ENCODE data around the gene LIMCH1. TPM values are rescaled to one million over a fixed set of nuclear protein-coding genes. Genes with fewer than 3 reads are reported as not detected.

LIMCH1 gene
- total and polyA plus RNA-seq, 2 of the 8 experiments (the other 6 are each of a cell fraction or from before 2014, with no cell fraction given): 2.7 to 3.0 TPM

DNA sequence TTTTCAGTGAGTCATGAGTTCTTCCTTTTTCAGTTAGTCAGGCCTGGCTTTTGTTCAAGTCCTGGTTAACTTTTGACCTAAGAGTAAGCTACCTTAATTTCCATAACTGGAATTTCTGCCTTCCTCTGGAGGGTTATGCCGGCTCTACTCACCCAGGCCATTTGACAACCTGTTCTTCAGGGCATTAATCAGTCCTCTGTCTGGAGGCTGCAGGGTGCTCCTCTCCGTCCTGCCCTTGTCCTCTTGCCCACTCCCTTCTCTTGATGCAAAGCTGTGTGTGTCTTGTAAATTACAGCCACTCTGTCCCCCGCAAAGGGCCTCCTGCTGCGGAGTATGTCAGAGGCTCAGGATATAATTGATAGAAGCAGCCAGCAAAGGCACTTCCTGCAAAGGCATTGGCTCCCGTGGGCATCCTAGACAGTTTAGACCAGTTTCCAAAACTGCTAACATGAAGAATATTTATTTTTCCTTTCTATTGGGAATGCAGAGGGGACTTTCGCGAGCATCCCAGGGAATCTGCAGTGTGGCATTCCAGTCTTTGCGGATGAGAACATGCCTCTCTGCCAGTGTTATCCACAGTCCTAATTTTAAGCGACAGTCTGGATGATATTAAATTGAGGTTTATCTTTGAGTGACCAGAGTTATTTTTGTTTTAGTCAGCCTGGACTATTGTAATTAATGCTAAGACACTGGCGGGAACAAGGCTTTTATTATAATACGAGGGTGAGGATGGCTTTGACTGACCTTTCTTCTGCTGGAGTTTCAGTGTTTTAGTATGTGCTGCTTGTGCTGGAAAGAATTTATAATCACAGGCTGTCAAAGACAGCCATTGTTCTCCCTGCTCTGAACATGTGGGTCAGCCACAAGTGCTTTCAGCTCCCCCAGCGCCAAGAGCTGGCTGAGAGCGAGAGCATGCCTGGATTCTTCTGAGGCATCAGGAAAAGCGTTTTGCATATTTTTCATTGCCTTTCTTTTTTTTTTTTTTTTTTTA is 74.2 kb downstream of the LIMCH1 start:
- ChIA-PET CTCF (ENCODE audit: partially characterized antibody) (interaction anchor here (0.6 to 1.4 kb wide), 4 partner anchors 9 to 286 kb away, joined by 3 to 5 read pairs (median 4); no protein-coding TSS in a partner anchor), POLR2A (ENCODE audit: partially characterized antibody) (interaction anchor here (1.1 kb wide), 1 partner anchor 10 kb away, joined by 6 read pairs; no protein-coding TSS in a partner anchor)
- H2BK12ac ChIP-seq (ENCODE audit: low read depth, low read length): no peak overlapping the region
- no peaks in the 10 kb centered on the region for H3K36me3 ChIP-seq (ENCODE audit: control insufficient read depth in 2 of 4, insufficient read depth in 4 of 4, low read length in 3 of 4)
- peaks cover 2 to 14% (median 8%) of the 10 kb centered on the region in 4 experiments; a peak in 3 of 7 replicates for H3K4me1 ChIP-seq (replicated peaks in 1 of 4; ENCODE audit: control insufficient read depth in 3 of 4, insufficient read depth in 4 of 4, low read length in 3 of 4)
- no peak overlapping the region for H2BK15ac ChIP-seq (ENCODE audit: low read length)
- no peak overlapping the region for H2BK120ac ChIP-seq (replicated peaks; ENCODE audit: low read depth, low read length)
- H2BK5ac ChIP-seq (ENCODE audit: low read depth, low read length): no peak overlapping the region
- no peak overlapping the region for H2AK5ac ChIP-seq (ENCODE audit: low read depth, low read length)
- DNase-seq (ENCODE audit: low read depth in 1 of 2, low spot score in 2 of 2) (no peak), FAIRE-seq (no peak)
- no peak overlapping the region for H4K91ac ChIP-seq (replicated peaks; ENCODE audit: insufficient read length, low read length)
- no peaks in the 10 kb centered on the region for H3K79me1 ChIP-seq (ENCODE audit: low read depth, low read length)
- no peaks in the 10 kb centered on the region for H3K79me2 ChIP-seq (ENCODE audit: control insufficient read depth in 1 of 2, insufficient read depth in 2 of 2, low read length in 2 of 2)
- H3K27me3 ChIP-seq (replicated peaks in 1 of 4; ENCODE audit: control insufficient read depth in 3 of 4, extremely low read depth in 1 of 4, insufficient read depth in 3 of 4, low read length in 3 of 4): peaks cover 0 to 8% (median 3%) of the 10 kb centered on the region in 4 experiments; a peak in 4 of 7 replicates
- H3K4me3 ChIP-seq (ENCODE audit: extremely low read depth in 1 of 4, insufficient read depth in 2 of 4, low read depth in 3 of 4, low read length in 4 of 4): peak overlapping the region in 1 of 4 experiments; percentile 46; a peak in 2 of 8 replicates
- H3K4ac ChIP-seq (replicated peaks; ENCODE audit: insufficient read length, low read depth, low read length): no peak overlapping the region
- no peak overlapping the region; the same call in 1 of the 2 replicates for H3K18ac ChIP-seq (ENCODE audit: extremely low read depth, low read length)
- no peak overlapping the region for H3K23ac ChIP-seq (ENCODE audit: insufficient read length)
- WGBS, 2 experiments (ENCODE audit: extremely low coverage in 1 of 2, insufficient coverage in 1 of 2, insufficient read length in 1 of 2, insufficient replicate concordance in 2 of 2, low coverage in 1 of 2, low lambda C conversion rate in 2 of 2, missing lambda C conversion rate in 1 of 2): 23% methylated on average over 14 of the region's 14 CpGs; no CpG with 5 or more reads in 1 of the 2 experiments
- no peaks in the 10 kb centered on the region for H4K20me1 ChIP-seq (replicated peaks in 1 of 2; ENCODE audit: control insufficient read depth in 1 of 2, insufficient read depth in 2 of 2, low read length in 2 of 2)
- no peak overlapping the region for H2AFZ ChIP-seq (ENCODE audit: low read length)
- no peak overlapping the region for H4K5ac ChIP-seq (ENCODE audit: insufficient read length, low read depth, low read length)
- no peak overlapping the region for H3K14ac ChIP-seq (ENCODE audit: insufficient read length)
- H3K23me2 ChIP-seq (ENCODE audit: low read depth, low read length): no peaks in the 10 kb centered on the region; the same call in 1 of the 2 replicates
- H3K9me3 ChIP-seq (ENCODE audit: insufficient read depth in 2 of 2, low read depth in 1 of 2, low read length in 1 of 2): no peaks in the 10 kb centered on the region
- no peak overlapping the region for H3K56ac ChIP-seq (replicated peaks; ENCODE audit: insufficient read length, low read depth, low read length)
- no peak overlapping the region for H4K8ac ChIP-seq (ENCODE audit: extremely low read depth, insufficient read depth, low read length)
- no peak overlapping the region for H3K9ac ChIP-seq (replicated peaks in 1 of 4; ENCODE audit: extremely low read depth in 1 of 4, low read depth in 3 of 4, low read length in 3 of 4)
- peak overlapping the region; percentile 50 to 54 for H3K4me2 ChIP-seq (ENCODE audit: insufficient read depth in 1 of 2, low read depth in 2 of 2, low read length in 2 of 2)
- H3K27ac ChIP-seq (ENCODE audit: low read depth, low read length): no peak overlapping the region
- no peak overlapping the region for H2BK20ac ChIP-seq (ENCODE audit: low read length)
- TF ChIP-seq FOSL1 (IDR thresholded peaks at IDR 0.05; ENCODE audit: insufficient read depth, low read depth, low read length) (no peak), TBP (IDR thresholded peaks at IDR 0.05; ENCODE audit: low read depth, low read length) (no peak), ASH2L (IDR thresholded peaks at IDR 0.05; ENCODE audit: low read length) (no peak), CHD1 (IDR thresholded peaks at IDR 0.05; ENCODE audit: low read depth, low read length) (no peak), CEBPB (IDR thresholded peaks at IDR 0.05; ENCODE audit: low read depth, low read length) (no peak), JUND (IDR thresholded peaks at IDR 0.05; ENCODE audit: low read length) (0 out of 2 replicates have a peak, but pooled peaks have one; percentile 6), YY1 (IDR thresholded peaks at IDR 0.05; ENCODE audit: low read depth, low read length) (0 out of 2 replicates have a peak, but pooled peaks have one; percentile 42)
- TF ChIP-seq, protein P1, sequence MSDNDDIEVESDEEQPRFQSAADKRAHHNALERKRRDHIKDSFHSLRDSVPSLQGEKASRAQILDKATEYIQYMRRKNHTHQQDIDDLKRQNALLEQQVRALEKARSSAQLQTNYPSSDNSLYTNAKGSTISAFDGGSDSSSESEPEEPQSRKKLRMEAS (IDR thresholded peaks at IDR 0.05): 0 out of 2 replicates have a peak, but pooled peaks have one; percentile 14
